ENCODE data around the gene ZNF587B. TPM values are rescaled to one million over a fixed set of nuclear protein-coding genes. Genes with fewer than 3 reads are reported as not detected.
"Not testable (repeated sequence)": the region's sequence is repeated elsewhere in the genome, so short reads cannot be mapped to it uniquely, and the experiment has no call there.

Gene ZNF587B
- total RNA-seq, 1 experiment from 2014 or later: 14.1 TPM

DNA sequence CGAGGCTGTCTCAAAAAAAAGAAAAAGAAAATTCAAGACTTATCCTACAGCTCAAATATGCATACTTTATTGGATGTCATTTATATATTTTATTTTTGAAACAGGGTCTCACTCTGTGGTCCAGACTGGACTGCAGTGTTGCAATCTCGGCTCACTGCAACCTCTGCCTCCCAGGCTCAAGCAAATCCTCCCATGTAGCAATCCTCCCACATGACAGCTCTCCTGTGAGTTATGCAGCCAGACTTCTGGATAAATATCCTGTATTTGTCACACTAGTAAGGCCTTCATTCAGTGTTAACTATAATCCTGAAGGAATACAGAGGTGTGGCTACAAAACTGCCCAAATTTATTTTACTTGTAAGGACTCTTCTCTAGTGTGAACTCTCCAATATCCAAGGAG is 22.6 kb upstream of the ZNF587B start:
- Histone ChIP-seq H3K36me3 (ENCODE audit: control insufficient read depth in 1 of 2, insufficient read depth in 2 of 2, low read length in 2 of 2) (peaks cover 11 to 26% of the 10 kb centered on the region in 2 experiments), H3K4me1 (ENCODE audit: control insufficient read depth in 1 of 2, insufficient read depth in 2 of 2, low read length in 2 of 2) (peaks cover 9 to 20% of the 10 kb centered on the region in 2 experiments; a peak in 3 of 4 replicates), H3K4me2 (ENCODE audit: low read length) (no peak overlapping the region), H4K20me1 (ENCODE audit: insufficient read depth) (no peaks in the 10 kb centered on the region), H3K9me2 (ENCODE audit: insufficient read depth) (no peaks in the 10 kb centered on the region), H3K9me3 (ENCODE audit: control insufficient read depth in 1 of 2, insufficient read depth in 1 of 2, low read depth in 1 of 2, low read length in 2 of 2) (no peaks in the 10 kb centered on the region), H2AFZ (ENCODE audit: low read depth, low read length, poor library complexity, severe bottlenecking) (no peak overlapping the region), H3K27me3 (ENCODE audit: insufficient read depth, low read length) (no peaks in the 10 kb centered on the region), H3K9ac (ENCODE audit: low read length) (no peak overlapping the region), H3K79me2 (ENCODE audit: insufficient read depth, low read length) (peaks cover 5% of the 10 kb centered on the region; the same call in 1 of the 2 replicates), H3K27ac (ENCODE audit: low read depth, low read length) (no peak overlapping the region), H3K4me3 (replicated peaks in 1 of 2; ENCODE audit: low read depth in 1 of 2, low read length in 2 of 2) (no peak overlapping the region)
- intact Hi-C loops (cut with micrococcal nuclease): no loop called here
- POLR2A ChIA-PET: no interaction called here
- CTCF ChIA-PET: no interaction called here
- BruUV-seq (replicated peaks): no TSS peak
- no peak for ATAC-seq
- DNase-seq (ENCODE audit: low read depth, low spot score): no peak
- RAD21 ChIA-PET (ENCODE audit: low non-redundant PET in 1 of 2, low total read pairs in 2 of 2, uncharacterized antibody in 2 of 2, unreplicated experiment in 2 of 2): no interaction called here
- no peak for TF ChIP-seq CBX3 (IDR thresholded peaks at IDR 0.05; ENCODE audit: low read depth)
- no peak for TF ChIP-seq SP1 (IDR thresholded peaks at IDR 0.05; ENCODE audit: low read depth)
- TF ChIP-seq, protein P1, sequence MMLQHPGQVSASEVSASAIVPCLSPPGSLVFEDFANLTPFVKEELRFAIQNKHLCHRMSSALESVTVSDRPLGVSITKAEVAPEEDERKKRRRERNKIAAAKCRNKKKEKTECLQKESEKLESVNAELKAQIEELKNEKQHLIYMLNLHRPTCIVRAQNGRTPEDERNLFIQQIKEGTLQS (IDR thresholded peaks at IDR 0.05): no peak
- no peak for TF ChIP-seq YY1 (IDR thresholded peaks at IDR 0.05; ENCODE audit: extremely low read depth, insufficient replicate concordance, low read depth, low read length)
- no peak for TF ChIP-seq SRF (IDR thresholded peaks at IDR 0.05; ENCODE audit: low read depth)
- TF ChIP-seq TCF7L2 (IDR thresholded peaks at IDR 0.05; ENCODE audit: borderline replicate concordance, extremely low read depth, insufficient read depth, insufficient read length): no peak
- TF ChIP-seq EZH2phosphoT487 (IDR thresholded peaks at IDR 0.05; ENCODE audit: borderline replicate concordance): no peak
- no peak for TF ChIP-seq ZNF274 (IDR thresholded peaks at IDR 0.05; ENCODE audit: low read depth, low read length)
- TF ChIP-seq, protein P2, sequence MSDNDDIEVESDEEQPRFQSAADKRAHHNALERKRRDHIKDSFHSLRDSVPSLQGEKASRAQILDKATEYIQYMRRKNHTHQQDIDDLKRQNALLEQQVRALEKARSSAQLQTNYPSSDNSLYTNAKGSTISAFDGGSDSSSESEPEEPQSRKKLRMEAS (IDR thresholded peaks at IDR 0.05): no peak
- no peak for TF ChIP-seq ELF1 (IDR thresholded peaks at IDR 0.05; ENCODE audit: borderline replicate concordance, low read depth)
- TF ChIP-seq SIN3A (IDR thresholded peaks at IDR 0.05; ENCODE audit: low read depth): no peak
- TF ChIP-seq, protein P3, sequence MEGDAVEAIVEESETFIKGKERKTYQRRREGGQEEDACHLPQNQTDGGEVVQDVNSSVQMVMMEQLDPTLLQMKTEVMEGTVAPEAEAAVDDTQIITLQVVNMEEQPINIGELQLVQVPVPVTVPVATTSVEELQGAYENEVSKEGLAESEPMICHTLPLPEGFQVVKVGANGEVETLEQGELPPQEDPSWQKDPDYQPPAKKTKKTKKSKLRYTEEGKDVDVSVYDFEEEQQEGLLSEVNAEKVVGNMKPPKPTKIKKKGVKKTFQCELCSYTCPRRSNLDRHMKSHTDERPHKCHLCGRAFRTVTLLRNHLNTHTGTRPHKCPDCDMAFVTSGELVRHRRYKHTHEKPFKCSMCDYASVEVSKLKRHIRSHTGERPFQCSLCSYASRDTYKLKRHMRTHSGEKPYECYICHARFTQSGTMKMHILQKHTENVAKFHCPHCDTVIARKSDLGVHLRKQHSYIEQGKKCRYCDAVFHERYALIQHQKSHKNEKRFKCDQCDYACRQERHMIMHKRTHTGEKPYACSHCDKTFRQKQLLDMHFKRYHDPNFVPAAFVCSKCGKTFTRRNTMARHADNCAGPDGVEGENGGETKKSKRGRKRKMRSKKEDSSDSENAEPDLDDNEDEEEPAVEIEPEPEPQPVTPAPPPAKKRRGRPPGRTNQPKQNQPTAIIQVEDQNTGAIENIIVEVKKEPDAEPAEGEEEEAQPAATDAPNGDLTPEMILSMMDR (IDR thresholded peaks at IDR 0.05 in 2 of 3, conservative IDR thresholded peaks at IDR 0.05 in 1 of 3; ENCODE audit: borderline replicate concordance in 1 of 3, insufficient read depth in 1 of 3, low read depth in 2 of 3, low read length in 2 of 3): no peak

DNA sequence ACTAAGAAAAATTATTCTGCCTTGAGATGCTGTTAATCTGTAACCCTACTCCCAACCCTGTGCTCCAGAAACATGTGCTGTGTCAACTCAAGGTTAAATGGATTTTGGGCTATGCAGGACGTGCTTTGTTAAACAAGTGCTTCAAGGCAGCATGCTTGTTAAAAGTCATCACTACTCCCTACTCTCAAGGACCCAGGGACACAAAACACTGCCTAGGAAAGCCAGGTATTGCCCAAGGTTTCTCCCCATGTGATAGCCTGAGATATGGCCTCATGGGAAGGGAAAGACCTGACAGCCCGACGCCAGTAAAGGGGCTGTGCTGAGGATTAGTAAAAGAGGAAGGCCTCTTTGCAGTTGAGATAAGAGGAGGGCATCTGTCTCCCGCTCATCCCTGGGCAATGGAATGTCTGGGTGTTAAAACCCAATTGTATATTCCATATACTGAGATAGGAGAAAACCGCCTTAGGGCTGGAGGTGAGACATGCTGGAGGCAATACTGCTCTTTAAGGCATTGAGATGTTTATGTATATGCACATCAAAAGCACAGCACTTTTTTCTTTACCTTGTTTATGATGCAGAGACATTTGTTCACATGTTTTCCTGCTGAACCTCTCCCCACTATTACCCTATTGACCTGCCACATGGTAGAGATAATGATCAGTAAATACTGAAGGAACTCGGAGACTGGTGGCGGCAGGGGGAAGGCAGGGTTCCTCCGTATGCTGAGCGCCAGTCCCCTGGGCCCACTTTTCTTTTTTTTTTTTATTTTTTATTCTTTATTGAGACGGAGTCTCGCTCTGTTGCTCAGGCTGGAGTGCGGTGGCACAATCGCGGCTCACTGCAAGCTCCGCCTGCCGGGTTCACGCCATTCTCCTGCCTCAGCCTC is 19.4 kb upstream of the ZNF587B start:
- H3K27ac ChIP-seq (ENCODE audit: low read depth, low read length); RAD21 ChIA-PET (ENCODE audit: low non-redundant PET in 1 of 2, low total read pairs in 2 of 2, uncharacterized antibody in 2 of 2, unreplicated experiment in 2 of 2); H2AFZ ChIP-seq (ENCODE audit: low read depth, low read length, poor library complexity, severe bottlenecking); H3K9me2 ChIP-seq (ENCODE audit: insufficient read depth); BruUV-seq (replicated peaks); H4K20me1 ChIP-seq (ENCODE audit: insufficient read depth); H3K4me2 ChIP-seq (ENCODE audit: low read length); H3K4me3 ChIP-seq (replicated peaks in 1 of 2; ENCODE audit: low read depth in 1 of 2, low read length in 2 of 2); POLR2A ChIA-PET; H3K9me3 ChIP-seq (ENCODE audit: control insufficient read depth in 1 of 2, insufficient read depth in 1 of 2, low read depth in 1 of 2, low read length in 2 of 2); H3K27me3 ChIP-seq (ENCODE audit: insufficient read depth, low read length); DNase-seq (ENCODE audit: low read depth, low spot score); ATAC-seq; H3K9ac ChIP-seq (ENCODE audit: low read length); intact Hi-C loops (cut with micrococcal nuclease); CTCF ChIA-PET: not testable (repeated sequence)
- H3K36me3 ChIP-seq (ENCODE audit: control insufficient read depth in 1 of 2, insufficient read depth in 2 of 2, low read length in 2 of 2): peaks cover 11 to 27% of the 10 kb centered on the region in 2 experiments
- H3K79me2 ChIP-seq (ENCODE audit: insufficient read depth, low read length): peaks cover 26% of the 10 kb centered on the region
- peaks cover 0 to 12% of the 10 kb centered on the region in 2 experiments; a peak in 1 of 4 replicates for H3K4me1 ChIP-seq (ENCODE audit: control insufficient read depth in 1 of 2, insufficient read depth in 2 of 2, low read length in 2 of 2)
